Suprapubic skin (tissue), 4 donors: ENCODE results near the gene PIN4. TPM values are rescaled to one million over a fixed set of nuclear protein-coding genes. Genes with fewer than 3 reads are reported as not detected.

Experiments
- DNase-seq, 2 donors: peaks; one replicate each; pipeline ENCODE4 v3.0.0-alpha.2; 2019; ENCODE audit warnings: low spot score in 2 of 2
- H3K27ac ChIP-seq: fragments of 200-600 bp; sonication (generic); one replicate; pipeline ENCODE4 v1.5.1; 2019
- H3K27me3 ChIP-seq: fragments of 200-600 bp; sonication (generic); one replicate; pipeline ENCODE4 v1.5.1; 2019
- H3K36me3 ChIP-seq: fragments of 200-600 bp; sonication (generic); one replicate; pipeline ENCODE4 v1.5.1; 2019
- H3K4me1 ChIP-seq: fragments of 200-600 bp; sonication (generic); one replicate; pipeline ENCODE4 v1.5.1; 2019
- H3K4me3 ChIP-seq: fragments of 200-600 bp; sonication (generic); one replicate; pipeline ENCODE4 v1.5.1; 2019; ENCODE audit warnings: mild to moderate bottlenecking
- H3K9me3 ChIP-seq: fragments of 200-600 bp; sonication (generic); one replicate; pipeline ENCODE4 v1.5.1; 2019
- EP300 ChIP-seq: sonication (generic); formaldehyde crosslinking; IDR thresholded peaks from one replicate; pipeline ENCODE4 v1.6.1; 2017; ENCODE audit warnings: antibody characterized with exemption
- POLR2A ChIP-seq, 2 donors: fragments of 450-650 bp; IDR thresholded peaks; one replicate each; pipeline ENCODE4 v1.6.1; 2017; ENCODE audit warnings: antibody characterized with exemption in 2 of 2, mild to moderate bottlenecking in 2 of 2, moderate library complexity in 2 of 2
- POLR2AphosphoS5 ChIP-seq, 3 donors: sonication (generic); formaldehyde crosslinking; IDR thresholded peaks; one replicate each; pipeline ENCODE4 v1.6.1; 2017; ENCODE audit warnings: antibody characterized with exemption in 3 of 3
- WGBS: methylation state at CpG from one replicate; pipeline ENCODE4 v1.1.5; 2018; 5-methylcytosine and 5-hydroxymethylcytosine counted together
- total RNA-seq, 4 donors: library from RNA; depleted of rRNA; stranded (reverse); fragments of >200 nt; gene quantifications; one replicate each; pipeline ENCODE4 v1.1.0, GENCODE V29; 2016
- TF ChIP-seq, protein P1 (sequence below), 2 donors: fragments of 200-600 bp in 1 of 2; fragments of 450-650 bp in 1 of 2; sonication (generic) in 1 of 2; IDR thresholded peaks; one replicate each; pipeline ENCODE4 v1.5.1; 2016 to 2019; ENCODE audit warnings: antibody characterized with exemption in 2 of 2, mild to moderate bottlenecking in 1 of 2, moderate library complexity in 1 of 2

PIN4 gene
- total RNA-seq, 4 donors from 2014 or later, result 4.3 to 16.5 (median 11.8) TPM

DNA sequence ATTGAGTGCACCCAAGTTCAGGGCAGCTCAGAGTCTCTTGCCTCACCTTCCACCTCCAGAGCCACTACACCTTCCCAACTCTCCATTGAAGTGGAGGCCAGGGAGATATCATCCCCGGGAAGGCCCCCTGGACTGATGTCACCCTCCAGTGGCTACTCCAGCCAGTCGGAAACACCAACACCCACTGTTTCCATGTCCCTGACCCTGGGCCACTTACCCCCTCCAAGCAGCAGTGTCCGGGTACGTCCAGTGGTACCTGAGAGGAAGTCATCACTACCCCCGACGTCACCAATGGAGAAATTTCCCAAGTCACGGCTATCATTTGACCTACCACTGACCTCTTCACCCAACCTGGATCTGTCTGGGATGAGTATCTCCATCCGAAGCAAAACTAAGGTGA, 42.0 kb upstream of the PIN4 start:
- DNase-seq, result no peak
- H3K27ac ChIP-seq, result no peak overlapping the region
- no peak overlapping the region for H3K4me3 ChIP-seq
- H3K27me3 ChIP-seq, result no peaks in the 10 kb centered on the region
- no peaks in the 10 kb centered on the region for H3K9me3 ChIP-seq
- TF ChIP-seq, protein P1, sequence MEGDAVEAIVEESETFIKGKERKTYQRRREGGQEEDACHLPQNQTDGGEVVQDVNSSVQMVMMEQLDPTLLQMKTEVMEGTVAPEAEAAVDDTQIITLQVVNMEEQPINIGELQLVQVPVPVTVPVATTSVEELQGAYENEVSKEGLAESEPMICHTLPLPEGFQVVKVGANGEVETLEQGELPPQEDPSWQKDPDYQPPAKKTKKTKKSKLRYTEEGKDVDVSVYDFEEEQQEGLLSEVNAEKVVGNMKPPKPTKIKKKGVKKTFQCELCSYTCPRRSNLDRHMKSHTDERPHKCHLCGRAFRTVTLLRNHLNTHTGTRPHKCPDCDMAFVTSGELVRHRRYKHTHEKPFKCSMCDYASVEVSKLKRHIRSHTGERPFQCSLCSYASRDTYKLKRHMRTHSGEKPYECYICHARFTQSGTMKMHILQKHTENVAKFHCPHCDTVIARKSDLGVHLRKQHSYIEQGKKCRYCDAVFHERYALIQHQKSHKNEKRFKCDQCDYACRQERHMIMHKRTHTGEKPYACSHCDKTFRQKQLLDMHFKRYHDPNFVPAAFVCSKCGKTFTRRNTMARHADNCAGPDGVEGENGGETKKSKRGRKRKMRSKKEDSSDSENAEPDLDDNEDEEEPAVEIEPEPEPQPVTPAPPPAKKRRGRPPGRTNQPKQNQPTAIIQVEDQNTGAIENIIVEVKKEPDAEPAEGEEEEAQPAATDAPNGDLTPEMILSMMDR (IDR thresholded peaks at IDR 0.05), result no peak
- TF ChIP-seq EP300 (no peak), POLR2AphosphoS5 (IDR thresholded peaks at IDR 0.05) (no peak), POLR2A (IDR thresholded peaks at IDR 0.05) (no peak)
- WGBS, result 86% methylated on average over 8 of the region's 8 CpGs
- H3K36me3 ChIP-seq, result peaks cover 4% of the 10 kb centered on the region
- H3K4me1 ChIP-seq, result no peaks in the 10 kb centered on the region

GRCh38 chrX:72141372-72142004, 40.1 kb upstream of the PIN4 start:
- WGBS, result 68% methylated on average over 4 of the region's 4 CpGs
- Histone ChIP-seq H3K4me3 (no peak overlapping the region), H3K27me3 (no peaks in the 10 kb centered on the region), H3K36me3 (peaks cover 4% of the 10 kb centered on the region), H3K27ac (no peak overlapping the region), H3K9me3 (no peaks in the 10 kb centered on the region), H3K4me1 (no peaks in the 10 kb centered on the region)
- DNase-seq, result no peak
- no peak for TF ChIP-seq POLR2A (IDR thresholded peaks at IDR 0.05)
- TF ChIP-seq, protein P1 (IDR thresholded peaks at IDR 0.05), result no peak
- no peak for TF ChIP-seq POLR2AphosphoS5 (IDR thresholded peaks at IDR 0.05)
- no peak for TF ChIP-seq EP300

- Histone ChIP-seq H3K9me3 (no peaks in the 10 kb centered on the region), H3K4me3 (no peak overlapping the region), H3K36me3 (peaks cover 4% of the 10 kb centered on the region), H3K4me1 (no peaks in the 10 kb centered on the region), H3K27me3 (no peaks in the 10 kb centered on the region), H3K27ac (no peak overlapping the region)
- no peak for TF ChIP-seq EP300
- TF ChIP-seq, protein P1 (IDR thresholded peaks at IDR 0.05), result no peak
- TF ChIP-seq POLR2A (IDR thresholded peaks at IDR 0.05), result no peak
- no peak for TF ChIP-seq POLR2AphosphoS5 (IDR thresholded peaks at IDR 0.05)
- WGBS, result 50% methylated on average over 8 of the region's 8 CpGs
- DNase-seq, result no peak
Measured at GRCh38 chrX:72142094-72142793, 39.3 kb upstream of the PIN4 start.

DNA sequence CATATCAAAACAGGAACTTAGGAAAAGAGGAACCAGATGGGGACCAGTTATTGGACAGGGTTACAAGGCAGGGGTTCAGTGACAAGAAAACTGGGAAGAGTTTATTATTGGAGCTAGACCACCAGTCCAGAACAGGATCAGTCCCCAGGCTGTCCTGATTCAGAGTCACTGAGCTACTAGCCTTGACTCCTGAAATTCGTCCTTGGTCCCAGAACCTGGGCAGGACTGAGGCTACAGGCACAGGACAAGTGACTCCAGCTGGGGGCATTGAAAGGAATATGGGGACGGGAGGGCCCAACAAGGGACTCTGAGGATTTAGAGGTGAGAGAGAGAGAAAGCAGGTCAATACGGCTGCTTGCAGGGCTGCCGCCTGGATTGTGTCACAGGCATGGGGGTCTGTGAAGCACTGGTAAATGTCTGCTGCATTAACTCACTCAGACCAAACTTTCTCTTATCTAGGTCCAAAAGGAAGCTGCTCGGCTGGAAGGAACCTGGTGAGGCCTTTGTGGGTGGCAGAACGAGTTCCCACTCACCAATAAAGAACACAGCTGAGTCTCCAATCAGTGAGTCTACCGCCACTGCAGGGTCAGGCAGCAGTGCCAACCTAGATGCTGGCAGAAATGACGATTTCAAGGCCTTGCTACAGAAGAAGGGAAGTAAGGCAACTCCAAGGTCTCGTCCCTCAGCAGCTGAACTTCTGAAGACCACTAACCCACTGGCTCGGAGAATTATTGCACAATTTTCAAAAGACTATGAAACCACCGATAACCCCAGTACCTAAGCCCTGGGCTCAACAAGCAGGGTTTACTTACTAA, 38.6 kb upstream of the PIN4 start:
- Histone ChIP-seq H3K9me3 (no peaks in the 10 kb centered on the region), H3K27ac (no peak overlapping the region), H3K27me3 (no peaks in the 10 kb centered on the region), H3K36me3 (peaks cover 4% of the 10 kb centered on the region), H3K4me3 (no peak overlapping the region), H3K4me1 (no peaks in the 10 kb centered on the region)
- WGBS, result 64% methylated on average over 11 of the region's 11 CpGs
- TF ChIP-seq, protein P1 (IDR thresholded peaks at IDR 0.05), result no peak
- TF ChIP-seq EP300, result no peak
- no peak for TF ChIP-seq POLR2AphosphoS5 (IDR thresholded peaks at IDR 0.05)
- no peak for TF ChIP-seq POLR2A (IDR thresholded peaks at IDR 0.05)
- no peak for DNase-seq

GRCh38 chrX:72143609-72143907, 38.0 kb upstream of the PIN4 start:
- Histone ChIP-seq H3K27ac (no peak overlapping the region), H3K27me3 (no peaks in the 10 kb centered on the region), H3K36me3 (peaks cover 4% of the 10 kb centered on the region), H3K9me3 (no peaks in the 10 kb centered on the region), H3K4me3 (no peak overlapping the region), H3K4me1 (no peaks in the 10 kb centered on the region)
- DNase-seq, result no peak
- no peak for TF ChIP-seq POLR2AphosphoS5 (IDR thresholded peaks at IDR 0.05)
- TF ChIP-seq, protein P1 (IDR thresholded peaks at IDR 0.05), result no peak
- no peak for TF ChIP-seq POLR2A (IDR thresholded peaks at IDR 0.05)
- no peak for TF ChIP-seq EP300
- WGBS, result 72% methylated on average over 2 of the region's 2 CpGs
